HCT116 (cell line): Measurements from ENCODE around the gene DAPK3.

ENCODE experiments used
- EZH2phosphoT487 ChIP-seq: fragments of 200-600 bp; IDR thresholded peaks from 2 replicates; pipeline ENCODE4 v1.6.1; 2018; ENCODE audit warnings: antibody characterized with exemption, borderline replicate concordance
- SRF ChIP-seq: IDR thresholded peaks from 2 replicates; pipeline ENCODE4 v1.6.1; 2012; ENCODE audit warnings: low read depth
- TF ChIP-seq, protein P1 (sequence below): IDR thresholded peaks from 2 replicates; pipeline ENCODE4 v1.6.1; 2012; ENCODE audit warnings: low read depth
- TF ChIP-seq, protein P2 (sequence below), 3 experiments: fragments of 200-600 bp in 1 of 3; sonication (generic) in 1 of 3; IDR thresholded peaks in 2 of 3; conservative IDR thresholded peaks in 1 of 3; 2 replicates each; pipeline ENCODE4 v1.5.1; 2012 to 2017; ENCODE audit warnings: low read depth in 2 of 3, low read length in 2 of 3, antibody characterized with exemption in 1 of 3, borderline replicate concordance in 1 of 3, control low read depth in 1 of 3, mild to moderate bottlenecking in 1 of 3, mixed read lengths in 1 of 3, mixed run types in 1 of 3, moderate library complexity in 1 of 3; ENCODE audit not compliant: insufficient read depth in 1 of 3

DNA sequence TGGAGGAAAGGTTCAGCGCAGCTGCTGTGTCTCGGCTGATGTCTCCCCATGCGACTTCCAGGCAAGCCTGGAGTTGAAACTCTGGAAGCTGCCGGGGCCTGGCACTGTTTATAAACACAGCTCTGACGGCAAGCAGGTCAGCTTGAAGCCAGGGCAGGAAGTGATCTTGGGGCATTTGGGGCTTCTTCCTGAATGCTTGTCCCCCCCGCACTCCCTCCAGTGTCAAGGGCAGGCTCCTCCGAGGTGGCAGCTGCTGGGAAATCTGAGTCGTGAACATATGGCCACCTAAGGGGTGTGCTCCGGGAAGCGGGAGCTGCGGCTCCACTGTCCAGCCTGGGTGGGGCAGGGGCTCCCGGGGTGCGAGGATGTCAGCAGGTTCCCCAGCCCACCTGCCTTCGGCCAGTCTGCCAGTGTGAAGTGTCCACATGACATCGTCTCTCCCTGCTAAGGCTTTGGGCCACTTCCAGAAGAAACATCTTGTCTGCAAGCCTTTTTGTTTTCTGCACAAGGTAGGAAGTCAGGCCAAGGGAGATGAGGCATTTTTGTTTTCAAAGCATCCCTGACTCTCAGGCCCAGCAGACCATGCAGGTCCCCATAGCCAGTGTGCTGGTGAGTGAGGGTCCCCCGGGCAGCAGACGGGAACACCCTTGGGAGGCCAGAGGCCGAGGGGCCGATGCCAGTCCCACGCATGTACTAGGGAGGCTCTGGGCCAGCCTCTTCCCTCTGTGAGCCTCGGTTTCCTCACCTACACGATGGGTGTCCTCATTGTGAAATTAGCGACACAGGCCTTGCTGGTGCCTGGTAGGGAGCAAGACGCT is 39.3 kb upstream of the DAPK3 start:
- TF ChIP-seq, protein P1, sequence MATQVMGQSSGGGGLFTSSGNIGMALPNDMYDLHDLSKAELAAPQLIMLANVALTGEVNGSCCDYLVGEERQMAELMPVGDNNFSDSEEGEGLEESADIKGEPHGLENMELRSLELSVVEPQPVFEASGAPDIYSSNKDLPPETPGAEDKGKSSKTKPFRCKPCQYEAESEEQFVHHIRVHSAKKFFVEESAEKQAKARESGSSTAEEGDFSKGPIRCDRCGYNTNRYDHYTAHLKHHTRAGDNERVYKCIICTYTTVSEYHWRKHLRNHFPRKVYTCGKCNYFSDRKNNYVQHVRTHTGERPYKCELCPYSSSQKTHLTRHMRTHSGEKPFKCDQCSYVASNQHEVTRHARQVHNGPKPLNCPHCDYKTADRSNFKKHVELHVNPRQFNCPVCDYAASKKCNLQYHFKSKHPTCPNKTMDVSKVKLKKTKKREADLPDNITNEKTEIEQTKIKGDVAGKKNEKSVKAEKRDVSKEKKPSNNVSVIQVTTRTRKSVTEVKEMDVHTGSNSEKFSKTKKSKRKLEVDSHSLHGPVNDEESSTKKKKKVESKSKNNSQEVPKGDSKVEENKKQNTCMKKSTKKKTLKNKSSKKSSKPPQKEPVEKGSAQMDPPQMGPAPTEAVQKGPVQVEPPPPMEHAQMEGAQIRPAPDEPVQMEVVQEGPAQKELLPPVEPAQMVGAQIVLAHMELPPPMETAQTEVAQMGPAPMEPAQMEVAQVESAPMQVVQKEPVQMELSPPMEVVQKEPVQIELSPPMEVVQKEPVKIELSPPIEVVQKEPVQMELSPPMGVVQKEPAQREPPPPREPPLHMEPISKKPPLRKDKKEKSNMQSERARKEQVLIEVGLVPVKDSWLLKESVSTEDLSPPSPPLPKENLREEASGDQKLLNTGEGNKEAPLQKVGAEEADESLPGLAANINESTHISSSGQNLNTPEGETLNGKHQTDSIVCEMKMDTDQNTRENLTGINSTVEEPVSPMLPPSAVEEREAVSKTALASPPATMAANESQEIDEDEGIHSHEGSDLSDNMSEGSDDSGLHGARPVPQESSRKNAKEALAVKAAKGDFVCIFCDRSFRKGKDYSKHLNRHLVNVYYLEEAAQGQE: no peak
- TF ChIP-seq, protein P2, sequence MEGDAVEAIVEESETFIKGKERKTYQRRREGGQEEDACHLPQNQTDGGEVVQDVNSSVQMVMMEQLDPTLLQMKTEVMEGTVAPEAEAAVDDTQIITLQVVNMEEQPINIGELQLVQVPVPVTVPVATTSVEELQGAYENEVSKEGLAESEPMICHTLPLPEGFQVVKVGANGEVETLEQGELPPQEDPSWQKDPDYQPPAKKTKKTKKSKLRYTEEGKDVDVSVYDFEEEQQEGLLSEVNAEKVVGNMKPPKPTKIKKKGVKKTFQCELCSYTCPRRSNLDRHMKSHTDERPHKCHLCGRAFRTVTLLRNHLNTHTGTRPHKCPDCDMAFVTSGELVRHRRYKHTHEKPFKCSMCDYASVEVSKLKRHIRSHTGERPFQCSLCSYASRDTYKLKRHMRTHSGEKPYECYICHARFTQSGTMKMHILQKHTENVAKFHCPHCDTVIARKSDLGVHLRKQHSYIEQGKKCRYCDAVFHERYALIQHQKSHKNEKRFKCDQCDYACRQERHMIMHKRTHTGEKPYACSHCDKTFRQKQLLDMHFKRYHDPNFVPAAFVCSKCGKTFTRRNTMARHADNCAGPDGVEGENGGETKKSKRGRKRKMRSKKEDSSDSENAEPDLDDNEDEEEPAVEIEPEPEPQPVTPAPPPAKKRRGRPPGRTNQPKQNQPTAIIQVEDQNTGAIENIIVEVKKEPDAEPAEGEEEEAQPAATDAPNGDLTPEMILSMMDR (IDR thresholded peaks at IDR 0.05 in 2 of 3, conservative IDR thresholded peaks at IDR 0.05 in 1 of 3; ENCODE audit: borderline replicate concordance in 1 of 3, insufficient read depth in 1 of 3, low read depth in 2 of 3, low read length in 2 of 3): no peak
- TF ChIP-seq EZH2phosphoT487 (no peak), SRF (no peak)
